Effector CD4-positive, alpha-beta T cell (primary cell): ENCODE measurements around the gene NFIB.

Experiments used
- DNase-seq: peaks from one replicate; pipeline ENCODE4 v3.0.0-alpha.2; 2020

NFIB gene

GRCh38 chr9:14179449-14179848 is 134.5 kb downstream of the NFIB start:
- no peak for DNase-seq

DNA sequence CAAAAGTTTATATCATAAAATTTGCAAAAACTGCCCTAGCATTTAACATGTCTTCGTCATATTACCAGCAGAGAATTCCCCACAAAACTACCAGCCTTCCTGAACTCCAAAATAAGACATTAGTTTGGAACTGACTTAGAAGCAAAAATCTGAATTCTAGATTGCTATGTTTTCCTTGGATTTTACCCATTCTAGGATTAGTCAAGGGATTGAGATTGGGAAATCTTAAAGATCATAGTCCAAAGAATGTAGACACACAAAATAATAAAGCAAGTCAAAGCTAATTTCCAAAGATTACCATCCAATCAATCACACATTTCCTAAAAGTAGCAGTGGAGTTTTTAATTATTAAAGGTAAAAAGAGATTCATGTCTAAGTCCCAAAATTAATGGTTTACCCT is 138.2 kb downstream of the NFIB start:
- DNase-seq, result no peak

- no peak for DNase-seq
Measured at GRCh38 chr9:14173713-14174112, 140.2 kb downstream of the NFIB start.

GRCh38 chr9:14170973-14171596 is 142.9 kb downstream of the NFIB start:
- no peak for DNase-seq

DNA sequence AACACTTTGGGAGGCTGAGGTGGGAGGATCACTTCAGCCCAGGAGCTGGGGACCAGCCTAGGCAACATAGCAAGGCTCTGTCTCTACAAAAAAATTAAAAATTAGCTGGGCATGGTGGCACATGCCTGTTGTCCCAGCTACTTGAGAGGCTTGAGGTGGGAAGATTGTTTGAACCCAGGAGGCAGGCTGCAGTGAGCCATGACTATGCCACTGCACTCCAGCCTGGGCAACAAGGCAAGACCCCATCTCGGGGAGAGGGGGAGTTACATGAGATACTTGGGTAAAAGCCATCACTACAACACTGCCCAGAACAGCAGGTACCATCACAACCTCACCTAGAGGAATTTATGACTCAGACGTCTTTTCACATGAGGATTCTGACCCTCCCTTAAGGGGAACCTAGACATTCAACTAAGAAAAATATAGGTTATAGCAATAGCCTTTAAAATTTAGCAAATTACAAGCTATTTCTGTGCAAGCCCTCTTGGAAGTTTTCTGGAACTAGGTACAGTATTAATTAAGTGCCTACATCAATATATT is 143.5 kb downstream of the NFIB start:
- no peak for DNase-seq

DNA sequence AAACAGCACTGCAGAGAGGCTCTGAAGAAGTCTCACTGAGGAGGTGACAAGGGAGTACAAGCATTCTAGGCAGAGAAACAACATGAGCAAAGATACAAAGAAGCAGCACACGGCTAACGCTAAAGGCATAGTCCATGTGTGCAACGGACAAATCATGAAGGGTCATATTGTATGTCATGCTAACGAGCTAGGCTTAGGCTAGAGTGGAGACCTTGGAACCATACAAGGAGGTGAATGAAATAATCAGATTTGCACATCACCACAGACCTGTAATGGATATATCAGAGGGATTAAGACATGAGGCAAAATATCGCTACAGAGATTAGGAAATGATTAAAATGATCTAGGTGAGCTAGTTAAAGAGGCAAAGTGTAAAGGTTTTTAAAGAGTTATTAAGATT is 145.6 kb downstream of the NFIB start:
- DNase-seq, result no peak

- DNase-seq, result no peak
Measured at GRCh38 chr9:14165376-14166035, 148.4 kb downstream of the NFIB start.

GRCh38 chr9:14164908-14165307 is 149.0 kb downstream of the NFIB start:
- DNase-seq, result no peak

DNA sequence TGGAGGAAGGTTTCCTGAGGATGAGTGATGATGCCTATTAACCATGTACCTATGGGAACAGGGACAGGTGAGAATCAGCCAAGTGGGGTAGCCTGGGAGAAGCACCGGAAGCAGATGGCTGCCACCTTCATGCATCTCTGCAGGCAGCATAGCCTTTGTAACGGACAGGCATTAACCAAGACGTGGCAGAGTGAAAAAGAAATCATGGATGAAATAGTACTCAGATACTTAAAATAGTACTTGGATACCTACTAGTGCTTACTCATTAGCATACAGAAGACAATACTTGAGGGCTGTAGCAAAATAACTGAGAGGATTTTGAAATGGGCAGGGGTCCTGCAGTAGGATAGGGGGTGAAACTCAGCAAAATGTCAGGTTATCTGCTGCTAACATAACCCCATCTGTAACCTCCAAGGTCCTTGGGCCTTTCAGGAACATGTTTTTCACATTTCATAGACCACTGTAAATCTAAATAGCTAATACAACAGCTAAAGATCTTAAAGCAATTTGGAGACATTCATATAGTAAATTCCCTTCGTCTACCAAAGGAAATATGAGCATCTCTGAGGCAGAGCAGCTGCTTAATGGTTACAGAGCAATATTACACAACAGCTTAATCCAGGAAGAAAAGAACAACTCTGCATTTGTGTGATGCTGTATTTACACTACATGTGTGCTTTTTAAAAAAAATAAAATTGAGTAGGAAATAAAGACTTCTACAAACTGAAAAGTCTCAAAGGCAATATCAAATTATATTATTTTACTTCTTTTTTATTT is 154.3 kb downstream of the NFIB start:
- no peak for DNase-seq

DNA sequence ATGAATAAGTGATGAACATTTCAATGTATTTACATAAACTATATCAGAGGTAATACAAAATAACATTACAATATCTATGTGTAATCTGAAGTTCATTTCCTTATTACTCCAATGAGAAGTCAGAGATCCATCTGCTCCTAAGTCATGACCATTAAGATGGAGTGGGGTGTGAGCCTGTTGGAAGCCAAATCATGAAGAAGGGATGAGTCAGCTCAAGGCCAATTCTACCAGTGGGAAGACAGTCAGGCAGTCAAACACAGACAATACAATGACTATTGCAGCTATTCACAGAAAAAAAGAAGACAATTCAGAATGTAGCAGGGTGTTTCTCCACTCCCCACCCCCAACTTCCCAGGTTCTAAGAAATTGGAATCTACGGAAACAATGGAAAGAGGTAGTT is 155.0 kb downstream of the NFIB start:
- no peak for DNase-seq

DNA sequence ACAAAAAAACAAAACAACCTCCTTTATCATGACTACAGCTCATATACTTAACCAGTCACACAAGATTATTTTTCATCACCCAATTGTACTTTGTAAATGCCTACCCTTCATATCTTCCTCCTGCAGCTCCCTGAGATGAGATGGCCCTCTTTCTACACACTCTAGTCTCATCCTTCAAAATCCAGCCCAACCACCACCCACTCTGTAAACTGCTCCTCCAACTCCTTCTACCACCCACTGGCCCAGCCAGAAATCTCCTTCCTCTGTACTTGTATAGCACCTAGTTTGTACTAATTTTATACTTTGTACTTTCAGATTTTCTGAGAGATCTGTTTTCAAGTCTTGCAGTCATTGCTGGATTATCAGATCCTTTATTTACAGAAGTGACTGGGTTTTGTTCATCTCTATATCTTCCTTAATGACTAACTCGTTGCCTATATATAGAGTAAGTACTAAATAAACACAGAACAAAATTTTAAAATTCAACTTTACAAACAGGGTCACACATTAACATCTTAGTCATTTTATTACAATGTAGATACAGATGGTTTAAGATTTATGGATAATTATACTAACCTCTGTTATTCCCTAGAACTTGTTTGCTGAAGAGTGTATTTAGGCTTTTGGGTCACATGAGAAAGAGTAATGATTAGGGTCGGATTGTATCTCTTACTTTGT is 155.7 kb downstream of the NFIB start:
- no peak for DNase-seq

DNA sequence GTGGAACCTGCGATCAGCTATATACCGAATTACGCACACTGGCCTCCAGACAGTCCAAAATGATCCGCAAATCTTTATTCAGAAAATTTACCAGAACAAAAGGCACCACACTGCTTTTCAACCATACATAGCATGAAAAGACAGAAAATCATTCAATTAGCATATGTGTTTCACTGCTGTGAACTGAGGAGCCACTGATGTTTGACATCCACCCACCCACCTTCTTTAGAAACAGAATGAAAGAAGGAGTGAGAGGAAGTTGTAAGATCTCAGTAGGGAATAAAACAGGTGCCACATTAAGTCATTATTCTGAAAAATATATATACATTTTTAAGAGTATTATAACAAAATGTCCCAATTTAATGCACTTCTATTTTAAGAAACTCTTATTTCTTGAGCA is 156.8 kb downstream of the NFIB start:
- DNase-seq, result no peak

GRCh38 chr9:14156046-14156445 is 157.9 kb downstream of the NFIB start:
- DNase-seq, result no peak

DNA sequence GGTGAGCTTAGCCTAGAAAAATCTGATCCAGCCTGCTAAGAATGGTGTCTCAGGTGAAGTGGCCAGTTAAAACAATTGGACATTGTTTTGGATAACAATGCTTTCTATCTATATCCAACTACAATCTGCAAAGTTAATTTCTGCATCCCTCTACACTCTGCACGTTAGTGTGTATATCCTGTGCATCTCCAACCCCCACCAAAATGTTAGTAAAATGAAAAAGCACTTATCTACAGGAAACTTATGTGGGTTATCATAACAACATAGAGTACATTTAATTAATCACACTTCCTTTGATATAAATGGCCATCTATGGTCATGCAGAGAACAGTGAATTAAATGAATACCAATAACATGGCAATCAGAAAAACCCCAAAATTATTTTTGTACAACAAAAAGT is 158.7 kb downstream of the NFIB start:
- no peak for DNase-seq

GRCh38 chr9:14153310-14153720 is 160.6 kb downstream of the NFIB start:
- DNase-seq, result no peak

- no peak for DNase-seq
Measured at GRCh38 chr9:14151451-14151850, 162.5 kb downstream of the NFIB start.

DNA sequence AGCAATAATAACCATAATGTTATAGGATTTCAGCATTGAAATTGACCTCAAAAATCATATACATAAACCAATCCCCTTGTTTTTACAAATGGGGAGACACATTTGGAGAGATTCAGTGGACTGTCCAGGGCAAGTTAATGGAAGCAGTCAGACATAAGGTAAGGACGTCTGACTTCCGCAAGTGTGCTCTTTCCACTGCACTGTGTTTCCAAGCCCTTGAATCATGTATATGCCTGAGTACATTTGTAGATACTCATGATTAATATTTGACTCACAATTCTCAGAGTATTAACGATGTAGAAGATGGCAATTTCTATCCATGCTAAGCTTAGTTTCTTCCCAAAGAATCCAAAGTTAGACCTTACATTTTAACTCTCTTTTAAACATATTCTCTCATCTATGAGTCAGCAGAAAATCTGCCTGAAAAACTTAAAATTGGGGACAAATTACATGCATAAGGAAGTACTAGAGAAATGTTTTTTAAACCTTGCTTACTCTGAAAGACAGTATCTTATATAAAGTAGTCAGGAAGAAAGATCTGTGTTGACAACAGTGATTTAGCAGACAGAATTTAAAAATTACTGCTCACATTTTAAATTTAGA is 165.3 kb downstream of the NFIB start:
- DNase-seq, result no peak

DNA sequence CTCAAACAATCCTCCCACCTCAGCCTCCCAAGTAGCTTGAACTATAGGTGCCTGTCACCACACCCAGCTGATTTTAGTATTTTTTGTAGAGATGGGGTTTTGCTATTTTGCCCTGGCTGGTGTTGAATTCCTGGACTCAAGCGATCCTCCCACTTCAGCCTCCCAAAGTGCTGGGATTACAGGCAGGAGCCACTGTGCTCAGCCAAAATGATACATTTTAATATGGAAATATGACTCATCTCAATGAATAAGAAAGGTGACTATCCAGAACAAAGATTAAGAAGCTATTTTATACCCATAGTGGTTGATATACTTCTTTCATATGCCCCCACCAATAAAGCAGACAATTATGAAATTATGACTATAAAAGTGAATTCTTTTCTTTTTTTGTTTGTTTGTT is 166.2 kb downstream of the NFIB start:
- DNase-seq, result no peak

GRCh38 chr9:14146201-14146874 is 167.6 kb downstream of the NFIB start:
- DNase-seq, result no peak

GRCh38 chr9:14144215-14144614 is 169.7 kb downstream of the NFIB start:
- no peak for DNase-seq

- DNase-seq, result no peak
Measured at GRCh38 chr9:14141699-14142098, 172.2 kb downstream of the NFIB start.

- no peak for DNase-seq
Measured at GRCh38 chr9:14140096-14140697, 173.7 kb downstream of the NFIB start.
